Posterior vena cava (tissue), 2 donors: Measurements from ENCODE around the gene HIRA. TPM values are rescaled to one million over a fixed set of nuclear protein-coding genes. Genes with fewer than 3 reads are reported as not detected.
A peak's percentile ranks its signal among the peaks of the same experiment; 100 is the strongest.
"Not testable (repeated sequence)": the region's sequence is repeated elsewhere in the genome, so short reads cannot be mapped to it uniquely, and the experiment has no call there.

Source experiments
- DNase-seq: peaks from one replicate; pipeline ENCODE4 v3.0.0-alpha.2; 2020; ENCODE audit warnings: low spot score
- intact Hi-C, 2 donors: fragments of 100-400 bp; cut with DNase I; formaldehyde crosslinking; loops; one replicate each; pipeline versions ENCODE4 v1.14.1 to v1.14.2; 2022 to 2023
- total RNA-seq, 2 donors: library from RNA; stranded (reverse); fragmentation: NEBNext Ultra II Directional; extraction: Animal tissue kit (Norgen Biotek cat#: 25700); gene quantifications; one replicate each; pipeline ENCODE4 v1.2.1, GENCODE V29; 2021
- donor health status: DM: yes; HTN: yes; CAD: no.
- donor health status: DM: yes; HTN: yes; CAD: no.

The HIRA gene
- total RNA-seq, 2 donors from 2014 or later, result 17.2 to 20.4 TPM

DNA sequence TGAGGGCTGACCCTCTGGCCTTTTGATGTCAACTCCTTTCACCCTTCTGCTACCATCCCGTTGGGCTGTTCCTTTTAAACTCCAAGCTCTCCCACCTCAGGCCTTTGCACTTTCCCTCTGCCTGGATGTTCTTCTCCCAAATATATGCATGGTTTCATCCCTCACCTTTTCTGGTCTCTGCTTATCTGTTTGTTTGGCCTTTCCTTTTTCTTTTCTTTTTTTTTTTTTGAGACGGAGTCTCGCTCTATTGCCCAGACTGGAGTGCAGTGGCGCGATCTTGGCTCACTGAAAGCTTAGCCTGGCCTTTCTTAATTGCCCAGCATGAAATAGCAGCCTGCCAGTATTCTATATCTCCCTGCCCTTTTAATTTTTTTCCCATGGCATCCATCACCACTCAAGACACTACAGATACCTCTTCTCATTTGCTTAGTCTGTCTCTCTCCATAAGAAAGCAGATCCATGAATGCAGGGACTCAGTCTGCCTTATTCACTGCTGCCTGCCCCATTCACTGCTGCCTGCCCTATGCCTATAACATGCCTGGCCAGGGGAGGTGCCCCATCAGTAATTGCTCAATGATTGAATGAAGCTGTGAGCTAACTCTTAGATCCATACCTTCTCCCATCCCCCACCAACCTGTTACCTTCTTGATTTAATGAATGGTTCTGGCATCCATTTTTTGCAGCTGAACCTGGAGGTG, 81.6 kb downstream of the HIRA start:
- peak; percentile 12 for DNase-seq
- intact Hi-C loops, result no loop called here

DNA sequence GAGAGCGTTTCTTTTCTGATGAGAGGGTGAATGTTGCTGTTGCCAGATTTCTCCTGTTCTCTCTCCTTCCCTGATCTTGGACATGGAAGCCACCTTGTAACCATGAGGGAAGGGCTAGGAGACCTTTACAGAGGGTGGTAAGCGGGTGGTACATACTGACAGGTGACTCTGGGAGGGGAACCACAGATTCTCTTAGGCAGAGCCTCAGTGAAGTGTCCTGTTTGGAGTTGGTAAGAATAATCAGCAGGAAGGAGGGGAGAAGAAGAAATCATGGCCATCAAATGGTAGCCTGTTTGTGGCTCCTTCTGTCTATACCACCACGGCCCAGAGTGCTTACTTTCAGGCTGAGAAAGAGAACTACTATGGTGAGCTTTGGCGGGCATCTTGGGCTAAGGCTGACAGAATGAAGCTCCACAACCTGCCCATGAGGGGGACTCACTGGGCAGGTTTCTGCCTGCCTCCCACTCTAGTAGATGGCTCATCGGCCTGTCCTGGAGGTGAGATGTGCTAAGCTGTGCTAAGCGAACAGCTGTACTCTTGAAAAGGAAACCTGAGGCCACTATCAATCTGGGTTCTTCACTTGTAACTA, 84.8 kb downstream of the HIRA start:
- intact Hi-C loops, result no loop called here
- no peak for DNase-seq

DNA sequence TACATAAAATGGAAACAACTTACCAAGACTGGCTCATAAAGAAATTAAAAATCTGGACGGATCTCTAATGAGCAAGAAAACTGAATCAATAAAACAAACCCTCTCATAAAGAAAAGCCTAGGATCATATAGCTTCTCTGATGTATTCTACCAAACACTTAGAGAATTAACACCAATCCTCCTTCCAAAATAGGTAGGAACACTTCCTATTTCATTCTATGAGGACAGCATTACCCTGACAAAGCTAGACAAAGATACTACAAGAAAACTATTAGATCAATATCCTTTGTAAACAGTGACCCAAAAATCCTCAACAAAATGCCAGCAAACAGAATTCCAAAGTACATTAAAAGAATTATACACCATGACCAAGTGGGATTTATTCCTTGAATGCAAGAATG, 87.1 kb downstream of the HIRA start:
- intact Hi-C loops, result no loop called here

DNA sequence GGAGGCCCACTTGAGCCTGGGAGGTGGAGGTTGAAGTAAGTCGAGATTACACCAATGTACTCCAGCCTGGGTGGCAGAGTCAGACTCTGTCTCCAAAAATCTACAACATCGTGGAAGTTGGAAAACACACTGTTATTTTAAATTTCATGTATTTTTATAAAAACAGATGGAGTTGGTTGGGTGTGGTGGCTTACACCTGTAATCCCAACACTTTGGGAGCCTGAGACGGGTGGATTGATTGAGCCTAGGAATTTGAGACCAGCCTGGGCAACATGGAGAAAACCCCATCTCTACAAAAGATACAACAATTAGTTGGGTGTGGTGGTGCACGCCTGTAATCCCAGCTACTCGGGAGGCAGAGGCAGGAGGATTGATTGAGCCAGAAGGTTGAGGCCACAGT, 88.1 kb downstream of the HIRA start:
- intact Hi-C loops, result no loop called here
- DNase-seq, result no peak

More for the DNA sequence above, 87.1 kb downstream of the HIRA start:
- no peak for DNase-seq

DNA sequence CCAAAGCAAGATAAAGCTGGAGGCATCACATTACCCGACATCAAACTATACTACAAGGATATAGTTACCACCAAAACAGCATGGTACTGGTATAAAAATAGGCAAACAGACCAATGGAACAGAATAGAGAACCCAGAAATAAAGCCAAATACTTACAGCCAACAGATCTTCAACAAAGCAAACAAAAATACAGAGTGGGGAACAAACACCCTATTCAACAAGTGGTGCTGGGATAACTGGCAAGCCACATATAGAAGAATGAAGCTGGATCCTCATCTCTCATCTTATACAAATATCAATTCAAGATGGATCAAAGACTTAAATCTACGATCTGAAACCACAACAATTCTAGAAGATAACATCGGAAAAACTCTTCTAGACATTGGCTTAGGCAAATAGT, 90.0 kb downstream of the HIRA start:
- intact Hi-C loops, result no loop called here
- DNase-seq, result no peak

DNA sequence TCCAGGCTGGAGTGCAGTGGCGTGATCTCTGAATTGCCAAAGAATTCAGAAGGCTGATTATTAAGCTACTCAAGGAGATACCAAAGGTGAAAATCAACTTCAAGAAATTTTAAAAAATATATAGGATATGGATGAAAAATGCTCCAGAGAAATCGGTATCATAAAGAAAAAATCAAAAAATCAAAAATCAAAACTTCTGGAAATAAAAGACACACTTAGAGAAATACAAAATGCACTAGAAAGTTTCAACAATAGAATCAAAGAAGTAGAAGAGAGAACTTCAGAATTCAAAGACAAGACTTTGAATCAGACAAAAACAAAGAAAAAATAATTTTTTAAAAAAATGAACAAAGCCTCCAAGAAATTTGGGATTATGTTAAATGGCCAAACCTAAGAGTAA, 94.4 kb downstream of the HIRA start:
- DNase-seq, result no peak
- intact Hi-C loops, result no loop called here

DNA sequence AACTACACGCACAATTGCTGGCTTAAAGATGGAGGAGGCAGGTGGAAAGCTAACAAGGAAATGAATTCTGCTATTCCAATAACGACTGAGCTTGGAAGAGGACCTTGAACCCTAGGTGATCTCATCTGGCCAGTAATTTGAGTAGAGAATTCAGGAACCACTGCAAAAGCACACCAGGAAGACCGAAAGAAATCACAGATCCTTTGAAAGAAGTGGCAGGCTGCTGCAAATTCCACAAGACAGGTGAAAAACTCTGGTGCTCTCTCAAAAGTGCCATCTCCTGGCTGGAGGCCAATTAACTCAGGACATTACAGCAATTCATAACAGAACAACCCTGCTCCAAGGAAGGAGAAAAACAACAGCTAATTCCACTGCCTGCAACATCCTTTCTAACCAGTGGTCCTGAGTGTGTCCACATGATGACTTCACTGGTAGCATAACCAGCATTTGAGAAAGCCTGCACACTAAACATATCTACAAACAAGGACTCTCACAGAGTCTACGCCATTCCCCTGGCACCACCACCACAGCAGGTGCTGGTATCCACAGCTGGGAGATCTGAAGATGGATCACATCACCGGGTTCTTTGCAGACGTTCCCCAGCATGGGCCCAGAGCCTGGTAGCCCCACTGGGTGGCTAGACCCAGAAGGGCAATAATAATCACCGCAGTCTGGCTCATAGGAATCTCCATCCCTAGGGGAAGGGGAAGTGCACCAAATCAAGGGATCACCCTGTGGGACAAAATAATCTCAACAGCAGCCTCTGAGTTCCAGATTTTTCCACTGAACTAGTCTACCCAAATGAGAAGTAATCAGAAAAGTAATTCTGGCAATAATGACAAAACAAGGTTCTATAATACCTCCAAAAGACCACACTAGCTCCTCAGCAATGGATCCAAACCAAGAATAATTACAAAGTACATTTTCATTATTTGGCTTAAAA, 95.1 kb downstream of the HIRA start:
- intact Hi-C loops, result no loop called here
- DNase-seq, result no peak

DNA sequence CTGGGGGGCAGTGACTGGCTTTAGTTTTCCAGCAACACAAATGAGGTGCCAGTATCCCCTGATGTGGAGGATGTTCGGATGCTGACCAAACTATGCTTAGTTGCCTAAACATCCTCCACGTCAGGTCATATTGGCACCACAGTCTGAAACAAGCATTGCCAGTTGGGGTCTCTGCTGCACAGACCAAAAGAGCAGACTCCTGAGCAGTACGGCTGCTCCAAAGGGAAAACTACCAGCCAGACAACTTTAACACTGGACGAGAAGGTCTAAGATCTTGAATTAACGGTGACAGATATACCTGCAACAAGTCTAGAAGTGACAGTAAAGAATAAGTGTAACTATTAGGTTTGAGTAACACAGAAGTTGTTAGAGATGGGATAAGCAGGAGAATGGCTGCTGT, 99.6 kb downstream of the HIRA start:
- intact Hi-C loops, result no loop called here
- DNase-seq, result no peak

DNA sequence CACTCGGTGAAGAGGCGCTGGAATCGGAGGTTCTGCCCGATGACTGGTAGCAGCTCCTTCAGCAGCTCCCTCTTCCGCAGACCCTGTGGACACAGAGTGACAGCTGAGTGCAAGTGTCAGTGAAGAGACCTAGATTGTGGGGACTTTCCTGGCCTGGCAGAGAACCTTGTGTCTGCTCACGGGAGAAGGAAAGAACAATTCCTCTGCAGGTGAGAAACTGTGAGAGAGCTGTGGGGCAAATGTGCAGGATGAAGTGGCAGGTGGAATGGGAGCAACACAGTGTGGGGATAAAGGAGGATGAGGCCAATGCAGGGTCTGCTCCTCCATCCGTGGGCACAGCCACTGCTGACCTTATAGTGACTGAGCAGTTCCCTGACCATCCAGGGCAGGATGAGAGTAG, 100.1 kb downstream of the HIRA start:
- no peak for DNase-seq
- intact Hi-C loops, result no loop called here

DNA sequence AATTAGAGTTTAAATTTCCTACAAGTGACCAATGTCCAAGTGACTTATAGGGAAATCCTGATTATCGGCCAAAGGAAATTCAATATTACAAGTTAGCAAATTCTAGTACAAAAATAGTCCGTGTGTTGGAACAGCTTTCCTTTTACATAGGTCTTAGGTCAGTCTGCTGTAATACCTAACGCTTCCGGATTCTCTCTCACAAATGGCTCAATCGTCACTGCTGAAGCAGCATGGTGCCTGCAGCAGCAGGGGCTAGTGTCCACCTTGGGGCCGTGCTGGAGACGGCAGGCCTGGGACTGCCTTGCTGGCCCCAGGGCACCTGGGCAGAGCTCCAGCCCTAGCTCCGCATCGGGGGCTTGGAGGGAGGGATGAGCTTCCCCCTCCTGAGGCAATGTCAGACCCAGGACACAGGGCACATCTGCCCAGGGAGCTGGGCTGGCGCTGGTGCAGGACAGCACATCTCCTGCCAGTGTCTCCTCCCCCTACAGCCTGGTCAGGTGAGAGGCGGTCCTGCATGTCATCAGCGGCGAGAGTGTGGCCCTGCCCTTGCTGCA, 100.6 kb downstream of the HIRA start:
- DNase-seq, result no peak
- intact Hi-C loops, result no loop called here

DNA sequence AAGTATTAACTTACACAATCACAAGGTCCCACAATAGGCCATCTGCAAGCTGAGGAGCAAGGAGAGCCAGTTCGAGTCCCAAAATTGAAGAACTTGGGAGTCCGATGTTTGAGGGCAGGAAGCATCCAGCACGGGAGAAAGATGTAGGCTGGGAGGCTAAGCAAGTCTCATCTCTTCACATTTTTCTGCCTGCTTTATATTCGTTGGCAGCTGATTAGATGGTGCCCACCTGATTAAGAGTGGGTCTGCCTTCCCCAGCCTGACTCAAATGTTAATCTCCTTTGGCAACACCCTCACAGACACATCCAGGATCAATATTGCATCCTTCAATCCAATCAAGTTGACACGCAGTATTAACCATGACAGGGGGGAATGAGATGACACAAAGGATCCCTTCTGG, 101.3 kb downstream of the HIRA start:
- DNase-seq, intact Hi-C loops: not testable (repeated sequence)

DNA sequence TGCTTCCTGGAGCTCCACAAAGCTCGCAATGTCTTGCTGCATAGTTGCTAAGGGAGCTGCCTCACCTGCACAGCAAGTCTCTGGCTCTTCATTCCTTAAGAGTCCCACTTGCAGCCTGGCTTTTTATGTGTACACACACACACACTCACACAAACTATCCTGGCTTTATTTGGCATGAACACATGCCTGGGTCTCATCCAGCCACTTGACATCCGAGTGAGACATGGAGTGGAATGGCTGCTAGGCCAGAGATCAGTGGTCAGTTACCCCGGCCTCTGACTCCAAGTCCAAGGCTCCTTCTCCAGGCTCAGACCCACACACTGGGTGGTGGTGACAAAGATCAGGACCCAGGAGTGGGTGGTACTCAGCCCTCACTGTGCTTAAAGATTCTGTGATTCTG, 102.1 kb downstream of the HIRA start:
- intact Hi-C loops, result no loop called here
- no peak for DNase-seq

DNA sequence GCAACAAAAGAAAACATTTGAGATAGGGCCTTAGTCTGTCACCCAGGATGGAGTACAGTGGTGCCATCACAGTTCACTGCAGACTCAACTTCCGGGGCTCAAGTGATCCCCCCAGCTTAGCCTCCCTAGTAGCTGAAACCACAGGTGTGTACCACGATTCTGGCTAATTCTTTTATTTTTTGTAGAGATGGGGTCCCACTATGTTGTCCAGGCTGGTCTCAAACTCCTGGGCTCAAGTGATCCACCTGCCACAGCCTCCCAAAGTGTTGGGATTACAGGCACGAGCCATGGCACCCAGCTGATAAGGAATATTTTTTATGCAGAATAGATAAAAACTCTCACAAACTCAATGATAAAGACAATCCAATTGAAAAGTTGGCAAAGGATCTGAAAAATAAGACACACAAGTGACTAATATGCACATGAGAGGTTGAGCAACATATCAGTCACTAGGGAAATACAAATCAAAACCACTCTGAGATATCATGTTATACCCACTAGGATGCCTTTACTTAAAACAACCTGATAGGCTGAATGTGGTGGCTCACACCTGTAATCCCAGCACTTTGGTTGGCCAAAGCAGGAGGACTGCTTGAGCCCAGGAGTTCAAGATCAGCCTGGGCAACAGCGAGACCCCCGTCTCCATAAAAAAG, 106.1 kb downstream of the HIRA start:
- intact Hi-C loops, result no loop called here

DNA sequence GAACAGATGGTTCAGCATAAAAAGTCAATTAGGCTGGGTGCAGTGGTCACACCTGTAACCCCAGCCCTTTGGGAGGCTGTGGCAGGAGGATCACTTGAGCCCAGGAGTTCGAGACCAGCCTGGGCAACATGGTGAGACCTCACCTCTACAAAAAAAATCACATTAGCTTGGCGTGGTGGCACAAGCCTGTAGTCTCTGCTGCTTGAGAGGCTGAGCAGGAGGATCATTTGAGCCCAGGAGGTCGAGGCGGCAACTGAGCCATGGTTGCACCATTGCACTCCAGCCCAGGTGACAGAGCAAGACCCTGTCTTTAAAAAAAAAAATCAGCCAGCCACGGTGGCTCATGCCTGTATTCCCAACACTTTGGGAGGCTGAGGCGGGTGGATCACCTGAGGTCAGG, 108.1 kb downstream of the HIRA start:
- intact Hi-C loops, DNase-seq: not testable (repeated sequence)

More for the DNA sequence above, 106.1 kb downstream of the HIRA start:
- no peak for DNase-seq

DNA sequence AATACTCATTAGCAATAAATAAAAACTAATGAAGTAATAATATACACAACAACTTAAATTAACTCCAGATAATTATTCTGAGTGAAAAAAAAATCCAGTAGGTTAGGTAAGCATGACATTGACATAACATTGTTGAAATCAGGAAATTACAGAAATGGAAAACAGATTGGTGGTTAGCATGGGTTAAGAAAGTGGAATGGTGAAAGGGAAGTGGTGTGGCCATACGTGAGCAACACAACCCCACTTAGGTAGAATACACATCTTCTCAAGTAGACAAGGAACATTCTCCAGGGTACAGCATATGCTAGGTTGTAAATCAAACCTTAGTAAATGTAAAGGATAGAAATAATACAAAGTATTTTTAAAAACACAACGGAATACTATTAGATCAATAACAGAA, 109.8 kb downstream of the HIRA start:
- no peak for DNase-seq
- intact Hi-C loops, result no loop called here

DNA sequence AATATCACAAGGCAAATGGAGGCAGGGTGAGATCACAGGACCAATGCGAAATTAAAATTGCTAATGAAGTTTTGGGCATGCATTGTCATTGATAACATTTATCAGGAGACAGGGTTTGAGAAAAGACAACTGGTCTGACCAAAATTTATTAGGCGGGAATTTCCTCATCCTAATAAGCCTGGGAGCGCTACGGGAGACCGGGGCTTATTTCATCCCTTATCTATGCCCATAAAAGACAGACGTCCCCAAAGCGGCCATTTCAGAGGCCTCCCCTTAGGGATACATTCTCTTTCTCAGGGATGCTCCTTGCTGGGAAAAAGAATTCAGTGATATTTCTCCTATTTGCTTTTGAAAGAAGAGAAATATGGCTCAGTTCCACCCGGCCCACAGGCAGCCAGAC, 111.4 kb downstream of the HIRA start:
- DNase-seq, intact Hi-C loops: not testable (repeated sequence)

DNA sequence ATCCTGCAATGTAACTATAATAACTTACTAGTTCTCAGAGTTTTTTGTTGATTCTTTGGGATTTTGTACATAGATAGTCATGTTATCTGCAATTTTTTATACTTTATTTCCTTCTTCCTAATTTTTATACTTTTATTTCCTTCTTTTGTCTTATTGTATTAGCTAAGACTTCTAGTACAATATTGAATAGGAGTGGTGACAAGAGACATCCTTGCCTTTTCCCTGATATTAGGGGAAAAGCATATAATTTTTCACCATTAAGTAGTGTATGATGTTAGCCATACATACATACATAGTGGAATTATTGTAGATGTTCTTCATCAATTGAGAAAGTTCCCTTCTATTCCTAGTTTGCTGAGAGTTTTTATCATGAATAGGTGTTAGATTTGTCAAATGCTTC, 112.3 kb downstream of the HIRA start:
- no peak for DNase-seq
- intact Hi-C loops, result no loop called here

DNA sequence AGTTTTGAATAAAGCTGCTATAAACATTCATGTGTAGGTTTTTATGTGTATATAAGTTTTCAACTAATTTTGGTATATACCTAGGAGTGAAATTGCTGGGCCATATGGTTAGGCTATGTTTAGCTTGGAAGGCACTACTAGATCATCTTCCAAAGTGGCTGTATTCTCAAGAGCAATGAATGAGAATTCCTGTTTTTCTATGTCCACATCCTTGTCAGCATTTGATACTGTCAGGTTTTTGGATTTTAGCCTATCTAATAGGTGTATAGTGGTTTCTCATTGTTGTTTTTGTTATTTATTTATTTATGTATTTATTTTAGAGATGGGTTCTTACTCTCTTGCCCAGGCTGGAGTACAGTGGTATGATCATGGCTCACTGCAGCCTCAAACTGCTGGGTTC, 113.7 kb downstream of the HIRA start:
- no peak for DNase-seq
- intact Hi-C loops, result no loop called here

DNA sequence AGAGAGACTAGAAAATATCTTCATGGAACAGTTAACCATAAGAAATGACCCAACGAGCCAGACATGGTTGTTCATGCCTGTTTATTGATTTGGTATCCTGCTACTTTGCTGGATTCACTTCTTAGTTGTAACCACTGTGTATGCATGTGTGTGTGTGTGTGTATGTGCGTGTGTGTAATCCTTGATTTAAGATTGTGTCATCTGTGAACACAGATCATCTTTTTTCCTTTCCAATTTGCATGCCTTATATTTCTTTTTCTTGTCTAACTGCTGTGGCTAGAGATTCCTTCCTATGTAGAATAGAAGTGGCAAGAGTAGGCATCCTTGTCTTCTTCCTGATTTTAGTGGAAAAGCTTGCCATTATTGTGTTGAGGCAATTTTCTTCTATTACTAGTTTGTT, 123.7 kb downstream of the HIRA start:
- DNase-seq, result no peak
- intact Hi-C loops, result no loop called here

DNA sequence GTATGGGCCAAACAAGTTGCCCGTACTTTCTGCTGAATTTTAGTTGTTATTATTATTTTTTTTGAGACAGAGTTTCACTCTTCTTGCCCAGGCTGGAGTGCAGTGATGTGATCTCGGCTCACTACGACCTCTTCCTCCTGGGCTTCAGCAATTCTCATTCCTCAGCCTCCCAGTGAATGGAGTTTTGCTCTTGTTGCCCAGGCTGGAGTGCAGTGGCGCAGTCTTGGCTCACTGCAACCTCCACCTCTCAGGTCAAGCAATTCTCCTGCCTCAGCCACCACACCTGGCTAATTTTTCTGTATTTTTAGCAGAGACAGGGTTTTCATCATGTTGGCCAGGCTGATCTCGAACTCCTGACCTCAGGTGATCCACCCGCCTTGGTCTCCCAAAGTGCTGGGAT, 125.0 kb downstream of the HIRA start:
- intact Hi-C loops, DNase-seq: not testable (repeated sequence)
